HCT116 (cell line): ENCODE measurements around the gene CIC.

Source experiments
- CEBPB ChIP-seq: IDR thresholded peaks from 2 replicates; pipeline ENCODE4 v1.6.1; 2012; ENCODE audit warnings: low read depth
- CTCF ChIP-seq, 3 experiments: fragments of 200-600 bp in 1 of 3; sonication (generic) in 1 of 3; IDR thresholded peaks in 2 of 3; conservative IDR thresholded peaks in 1 of 3; 2 replicates each; pipeline ENCODE4 v1.5.1; 2012 to 2017; ENCODE audit warnings: low read depth in 2 of 3, low read length in 2 of 3, antibody characterized with exemption in 1 of 3, borderline replicate concordance in 1 of 3, control low read depth in 1 of 3, mild to moderate bottlenecking in 1 of 3, mixed read lengths in 1 of 3, mixed run types in 1 of 3, moderate library complexity in 1 of 3; ENCODE audit not compliant: insufficient read depth in 1 of 3
- EZH2 ChIP-seq: fragments of 200-600 bp; sonication (generic); IDR thresholded peaks from 2 replicates; pipeline ENCODE4 v1.6.1; 2017; ENCODE audit warnings: antibody characterized with exemption, mixed run types
- JUND ChIP-seq: IDR thresholded peaks from 2 replicates; pipeline ENCODE4 v1.6.1; 2012
- POLR2A ChIP-seq: IDR thresholded peaks from 2 replicates; pipeline ENCODE4 v1.7.0; 2011; ENCODE audit warnings: borderline replicate concordance; ENCODE audit not compliant: insufficient read depth, insufficient read length; ENCODE audit errors: extremely low read depth
- POLR2AphosphoS5 ChIP-seq: IDR thresholded peaks from 2 replicates; pipeline ENCODE4 v1.6.1; 2011; ENCODE audit warnings: mild to moderate bottlenecking, low read depth, low read length, moderate library complexity
- REST ChIP-seq: IDR thresholded peaks from 2 replicates; pipeline ENCODE4 v1.6.1; 2012; ENCODE audit warnings: low read depth
- SP1 ChIP-seq: IDR thresholded peaks from 2 replicates; pipeline ENCODE4 v1.6.1; 2012; ENCODE audit warnings: low read depth
- ZBTB33 ChIP-seq: IDR thresholded peaks from 2 replicates; pipeline ENCODE4 v1.6.1; 2011; ENCODE audit warnings: mild to moderate bottlenecking, low read length, moderate library complexity; ENCODE audit not compliant: insufficient replicate concordance; ENCODE audit errors: extremely low read depth

- TF ChIP-seq SP1 (no peak), JUND (no peak), CTCF (IDR thresholded peaks at IDR 0.05 in 2 of 3, conservative IDR thresholded peaks at IDR 0.05 in 1 of 3; ENCODE audit: borderline replicate concordance in 1 of 3, insufficient read depth in 1 of 3, low read depth in 2 of 3, low read length in 2 of 3) (no peak), REST (no peak), CEBPB (no peak), EZH2 (no peak), POLR2AphosphoS5 (no peak), ZBTB33 (no peak), POLR2A (no peak)
Measured at GRCh38 chr19:42234364-42234763, 34.7 kb upstream of the CIC start.
